ENCODE measurements around the gene EFCAB11. TPM values are rescaled to one million over a fixed set of nuclear protein-coding genes. Genes with fewer than 3 reads are reported as not detected.

EFCAB11 gene
- total and polyA plus RNA-seq, 9 of the 15 experiments (the other 6 are each of a cell fraction or from before 2014, with no cell fraction given), result 13.4 to 37.9 (median 17.4) TPM

- in situ Hi-C loops (cut with MboI) (no loop called here), intact Hi-C loops (cut with micrococcal nuclease) (no loop called here)
- no peak overlapping the region for H3K27ac ChIP-seq (ENCODE audit: extremely low read depth, low read depth, low read length)
- no peak overlapping the region for H3K9ac ChIP-seq (ENCODE audit: insufficient read depth in 1 of 2, low read depth in 2 of 2, low read length in 2 of 2)
- H3K9me1 ChIP-seq (ENCODE audit: control insufficient read depth, insufficient read depth, low read length), result no peaks in the 10 kb centered on the region
- no peak for DNase-seq (ENCODE audit: extremely low read depth in 1 of 4, low spot score in 3 of 4)
- no peaks in the 10 kb centered on the region for H4K20me1 ChIP-seq (replicated peaks; ENCODE audit: control insufficient read depth, insufficient read depth, low read length)
- no peak for TF ChIP-seq ZHX1 (conservative IDR thresholded peaks at IDR 0.05; ENCODE audit: low read length)
- TF ChIP-seq HMG20B (CRISPR knock-in tag; IDR thresholded peaks at IDR 0.05), result no peak
- no peak for TF ChIP-seq TAF1 (IDR thresholded peaks at IDR 0.05; ENCODE audit: control insufficient read depth, extremely low read depth, insufficient read depth, low read length, severe bottlenecking)
- no peak for TF ChIP-seq JUN (IDR thresholded peaks at IDR 0.05; ENCODE audit: borderline replicate concordance, low read depth, low read length)
- no peak for TF ChIP-seq JUN (CRISPR knock-in tag; IDR thresholded peaks at IDR 0.05; ENCODE audit: borderline replicate concordance)
- no peak for TF ChIP-seq ARID3A (IDR thresholded peaks at IDR 0.05; ENCODE audit: borderline replicate concordance, low read depth, low read length)
- TF ChIP-seq POLR3A (IDR thresholded peaks at IDR 0.05; ENCODE audit: borderline replicate concordance, extremely low read depth, insufficient read depth, insufficient read length), result no peak
- TF ChIP-seq ZNF507 (tag; conservative IDR thresholded peaks at IDR 0.05), result no peak
- TF ChIP-seq ZMIZ1 (IDR thresholded peaks at IDR 0.05; ENCODE audit: low read depth in 2 of 2, low read length in 2 of 2), result no peak
- no peaks in the 10 kb centered on the region for H3K27me3 ChIP-seq (ENCODE audit: control insufficient read depth in 2 of 2, insufficient read depth in 2 of 2, low read length in 2 of 2)
- H3K4me2 ChIP-seq (ENCODE audit: insufficient read depth, low read length), result no peak overlapping the region
- 56% methylated on average over 2 of the region's 2 CpGs for WGBS (ENCODE audit: insufficient coverage, low coverage, missing lambda C conversion rate)
- no peak for FAIRE-seq
- no peaks in the 10 kb centered on the region for H3K36me3 ChIP-seq (ENCODE audit: control insufficient read depth, insufficient read depth, low read length)
- H3K4me1 ChIP-seq (replicated peaks in 1 of 2; ENCODE audit: control insufficient read depth in 2 of 2, insufficient read depth in 2 of 2, low read length in 2 of 2), result no peaks in the 10 kb centered on the region
- no peaks in the 10 kb centered on the region for H3K9me3 ChIP-seq (replicated peaks; ENCODE audit: control insufficient read depth, insufficient read depth, low read depth, low read length)
- ChIA-PET CTCF (ENCODE audit: low intra/inter-chr PET ratio) (no interaction called here), POLR2A (no interaction called here)
- no peak overlapping the region for H2AFZ ChIP-seq (ENCODE audit: low read depth, low read length)
- no peaks in the 10 kb centered on the region for H3K79me2 ChIP-seq (ENCODE audit: control insufficient read depth, insufficient read depth, low read length)
- no TSS peak for BruUV-seq (replicated peaks)
- ATAC-seq, result no peak
- H3K4me3 ChIP-seq, result no peak overlapping the region
Observed at GRCh38 chr14:89920056-89920455, 34.5 kb downstream of the EFCAB11 start.
